Measurements from ENCODE around the gene PSME2. TPM values are rescaled to one million over a fixed set of nuclear protein-coding genes. Genes with fewer than 3 reads are reported as not detected.

PSME2 gene
- total and polyA plus RNA-seq, 2 of the 13 experiments (the other 11 are each of a cell fraction or from before 2014, with no cell fraction given), result 332 to 716 TPM

DNA sequence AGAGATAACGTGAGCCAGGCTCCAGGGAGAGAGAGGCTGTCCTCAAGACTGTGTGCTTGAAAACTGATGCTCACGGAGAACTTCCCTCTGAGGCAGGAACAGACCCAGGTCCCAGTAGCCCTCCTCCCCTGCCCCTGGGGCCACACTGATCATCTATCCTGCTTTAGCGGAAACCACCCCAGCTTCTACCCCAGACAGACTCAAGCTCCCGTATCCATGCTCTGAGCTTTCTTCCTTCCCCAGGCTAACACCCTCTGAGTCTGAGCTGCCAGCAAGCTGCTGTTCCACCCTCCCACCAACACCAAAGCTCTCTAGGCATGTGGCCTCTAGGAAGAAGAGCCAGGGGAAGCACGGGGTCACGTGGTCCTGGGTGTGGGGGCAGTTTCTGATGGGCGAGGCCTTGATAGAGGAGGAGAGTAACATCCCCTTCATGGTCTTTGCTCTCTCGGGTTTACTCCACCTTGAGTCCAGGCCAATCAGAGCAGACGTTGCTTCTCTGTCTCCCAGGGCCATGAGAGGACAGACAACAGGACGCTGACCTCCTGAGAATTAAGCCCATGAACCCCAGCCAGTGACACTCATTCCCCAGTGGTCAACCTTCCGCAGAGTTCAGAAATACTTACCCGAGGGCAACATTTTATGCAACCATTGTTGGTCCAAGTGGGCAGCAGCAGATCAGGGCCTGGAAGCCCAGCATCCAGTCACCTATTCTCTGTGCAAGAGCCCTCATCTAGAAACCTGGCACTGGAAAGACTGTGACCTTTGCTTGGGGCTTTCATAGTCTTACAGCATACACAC, 50.9 kb downstream of the PSME2 start (continued):
- TF ChIP-seq, protein P1, sequence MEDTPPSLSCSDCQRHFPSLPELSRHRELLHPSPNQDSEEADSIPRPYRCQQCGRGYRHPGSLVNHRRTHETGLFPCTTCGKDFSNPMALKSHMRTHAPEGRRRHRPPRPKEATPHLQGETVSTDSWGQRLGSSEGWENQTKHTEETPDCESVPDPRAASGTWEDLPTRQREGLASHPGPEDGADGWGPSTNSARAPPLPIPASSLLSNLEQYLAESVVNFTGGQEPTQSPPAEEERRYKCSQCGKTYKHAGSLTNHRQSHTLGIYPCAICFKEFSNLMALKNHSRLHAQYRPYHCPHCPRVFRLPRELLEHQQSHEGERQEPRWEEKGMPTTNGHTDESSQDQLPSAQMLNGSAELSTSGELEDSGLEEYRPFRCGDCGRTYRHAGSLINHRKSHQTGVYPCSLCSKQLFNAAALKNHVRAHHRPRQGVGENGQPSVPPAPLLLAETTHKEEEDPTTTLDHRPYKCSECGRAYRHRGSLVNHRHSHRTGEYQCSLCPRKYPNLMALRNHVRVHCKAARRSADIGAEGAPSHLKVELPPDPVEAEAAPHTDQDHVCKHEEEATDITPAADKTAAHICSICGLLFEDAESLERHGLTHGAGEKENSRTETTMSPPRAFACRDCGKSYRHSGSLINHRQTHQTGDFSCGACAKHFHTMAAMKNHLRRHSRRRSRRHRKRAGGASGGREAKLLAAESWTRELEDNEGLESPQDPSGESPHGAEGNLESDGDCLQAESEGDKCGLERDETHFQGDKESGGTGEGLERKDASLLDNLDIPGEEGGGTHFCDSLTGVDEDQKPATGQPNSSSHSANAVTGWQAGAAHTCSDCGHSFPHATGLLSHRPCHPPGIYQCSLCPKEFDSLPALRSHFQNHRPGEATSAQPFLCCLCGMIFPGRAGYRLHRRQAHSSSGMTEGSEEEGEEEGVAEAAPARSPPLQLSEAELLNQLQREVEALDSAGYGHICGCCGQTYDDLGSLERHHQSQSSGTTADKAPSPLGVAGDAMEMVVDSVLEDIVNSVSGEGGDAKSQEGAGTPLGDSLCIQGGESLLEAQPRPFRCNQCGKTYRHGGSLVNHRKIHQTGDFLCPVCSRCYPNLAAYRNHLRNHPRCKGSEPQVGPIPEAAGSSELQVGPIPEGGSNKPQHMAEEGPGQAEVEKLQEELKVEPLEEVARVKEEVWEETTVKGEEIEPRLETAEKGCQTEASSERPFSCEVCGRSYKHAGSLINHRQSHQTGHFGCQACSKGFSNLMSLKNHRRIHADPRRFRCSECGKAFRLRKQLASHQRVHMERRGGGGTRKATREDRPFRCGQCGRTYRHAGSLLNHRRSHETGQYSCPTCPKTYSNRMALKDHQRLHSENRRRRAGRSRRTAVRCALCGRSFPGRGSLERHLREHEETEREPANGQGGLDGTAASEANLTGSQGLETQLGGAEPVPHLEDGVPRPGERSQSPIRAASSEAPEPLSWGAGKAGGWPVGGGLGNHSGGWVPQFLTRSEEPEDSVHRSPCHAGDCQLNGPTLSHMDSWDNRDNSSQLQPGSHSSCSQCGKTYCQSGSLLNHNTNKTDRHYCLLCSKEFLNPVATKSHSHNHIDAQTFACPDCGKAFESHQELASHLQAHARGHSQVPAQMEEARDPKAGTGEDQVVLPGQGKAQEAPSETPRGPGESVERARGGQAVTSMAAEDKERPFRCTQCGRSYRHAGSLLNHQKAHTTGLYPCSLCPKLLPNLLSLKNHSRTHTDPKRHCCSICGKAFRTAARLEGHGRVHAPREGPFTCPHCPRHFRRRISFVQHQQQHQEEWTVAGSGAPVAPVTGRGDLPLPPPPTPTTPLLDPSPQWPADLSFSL (CRISPR knock-in tag; IDR thresholded peaks at IDR 0.05), result no peak
- peak; percentile 85 for TF ChIP-seq TBX2 (CRISPR knock-in tag; IDR thresholded peaks at IDR 0.05; ENCODE audit: borderline replicate concordance)
- TF ChIP-seq ZNF549 (CRISPR knock-in tag; IDR thresholded peaks at IDR 0.05), result 0 out of 2 replicates have a peak, but pooled peaks have one; percentile 12
- peak; percentile 95; the same call in 1 of the 2 replicates for TF ChIP-seq EHMT2 (IDR thresholded peaks at IDR 0.05; ENCODE audit: borderline replicate concordance, low read depth, low read length)
- TF ChIP-seq RELA (CRISPR knock-in tag; IDR thresholded peaks at IDR 0.05), result peak; percentile 96
- TF ChIP-seq, protein P2, sequence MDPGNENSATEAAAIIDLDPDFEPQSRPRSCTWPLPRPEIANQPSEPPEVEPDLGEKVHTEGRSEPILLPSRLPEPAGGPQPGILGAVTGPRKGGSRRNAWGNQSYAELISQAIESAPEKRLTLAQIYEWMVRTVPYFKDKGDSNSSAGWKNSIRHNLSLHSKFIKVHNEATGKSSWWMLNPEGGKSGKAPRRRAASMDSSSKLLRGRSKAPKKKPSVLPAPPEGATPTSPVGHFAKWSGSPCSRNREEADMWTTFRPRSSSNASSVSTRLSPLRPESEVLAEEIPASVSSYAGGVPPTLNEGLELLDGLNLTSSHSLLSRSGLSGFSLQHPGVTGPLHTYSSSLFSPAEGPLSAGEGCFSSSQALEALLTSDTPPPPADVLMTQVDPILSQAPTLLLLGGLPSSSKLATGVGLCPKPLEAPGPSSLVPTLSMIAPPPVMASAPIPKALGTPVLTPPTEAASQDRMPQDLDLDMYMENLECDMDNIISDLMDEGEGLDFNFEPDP (CRISPR knock-in tag; conservative IDR thresholded peaks at IDR 0.05), result no peak
- 0 out of 2 replicates have a peak, but pooled peaks have one; percentile 35 for TF ChIP-seq DPF2 (CRISPR knock-in tag; IDR thresholded peaks at IDR 0.05; ENCODE audit: borderline replicate concordance, low read depth)
- TF ChIP-seq, protein P3, sequence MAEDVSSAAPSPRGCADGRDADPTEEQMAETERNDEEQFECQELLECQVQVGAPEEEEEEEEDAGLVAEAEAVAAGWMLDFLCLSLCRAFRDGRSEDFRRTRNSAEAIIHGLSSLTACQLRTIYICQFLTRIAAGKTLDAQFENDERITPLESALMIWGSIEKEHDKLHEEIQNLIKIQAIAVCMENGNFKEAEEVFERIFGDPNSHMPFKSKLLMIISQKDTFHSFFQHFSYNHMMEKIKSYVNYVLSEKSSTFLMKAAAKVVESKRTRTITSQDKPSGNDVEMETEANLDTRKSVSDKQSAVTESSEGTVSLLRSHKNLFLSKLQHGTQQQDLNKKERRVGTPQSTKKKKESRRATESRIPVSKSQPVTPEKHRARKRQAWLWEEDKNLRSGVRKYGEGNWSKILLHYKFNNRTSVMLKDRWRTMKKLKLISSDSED (CRISPR knock-in tag; IDR thresholded peaks at IDR 0.05), result no peak
- no peak for TF ChIP-seq ZNF75D (CRISPR knock-in tag; IDR thresholded peaks at IDR 0.05; ENCODE audit: borderline replicate concordance)
- TF ChIP-seq, protein P4, sequence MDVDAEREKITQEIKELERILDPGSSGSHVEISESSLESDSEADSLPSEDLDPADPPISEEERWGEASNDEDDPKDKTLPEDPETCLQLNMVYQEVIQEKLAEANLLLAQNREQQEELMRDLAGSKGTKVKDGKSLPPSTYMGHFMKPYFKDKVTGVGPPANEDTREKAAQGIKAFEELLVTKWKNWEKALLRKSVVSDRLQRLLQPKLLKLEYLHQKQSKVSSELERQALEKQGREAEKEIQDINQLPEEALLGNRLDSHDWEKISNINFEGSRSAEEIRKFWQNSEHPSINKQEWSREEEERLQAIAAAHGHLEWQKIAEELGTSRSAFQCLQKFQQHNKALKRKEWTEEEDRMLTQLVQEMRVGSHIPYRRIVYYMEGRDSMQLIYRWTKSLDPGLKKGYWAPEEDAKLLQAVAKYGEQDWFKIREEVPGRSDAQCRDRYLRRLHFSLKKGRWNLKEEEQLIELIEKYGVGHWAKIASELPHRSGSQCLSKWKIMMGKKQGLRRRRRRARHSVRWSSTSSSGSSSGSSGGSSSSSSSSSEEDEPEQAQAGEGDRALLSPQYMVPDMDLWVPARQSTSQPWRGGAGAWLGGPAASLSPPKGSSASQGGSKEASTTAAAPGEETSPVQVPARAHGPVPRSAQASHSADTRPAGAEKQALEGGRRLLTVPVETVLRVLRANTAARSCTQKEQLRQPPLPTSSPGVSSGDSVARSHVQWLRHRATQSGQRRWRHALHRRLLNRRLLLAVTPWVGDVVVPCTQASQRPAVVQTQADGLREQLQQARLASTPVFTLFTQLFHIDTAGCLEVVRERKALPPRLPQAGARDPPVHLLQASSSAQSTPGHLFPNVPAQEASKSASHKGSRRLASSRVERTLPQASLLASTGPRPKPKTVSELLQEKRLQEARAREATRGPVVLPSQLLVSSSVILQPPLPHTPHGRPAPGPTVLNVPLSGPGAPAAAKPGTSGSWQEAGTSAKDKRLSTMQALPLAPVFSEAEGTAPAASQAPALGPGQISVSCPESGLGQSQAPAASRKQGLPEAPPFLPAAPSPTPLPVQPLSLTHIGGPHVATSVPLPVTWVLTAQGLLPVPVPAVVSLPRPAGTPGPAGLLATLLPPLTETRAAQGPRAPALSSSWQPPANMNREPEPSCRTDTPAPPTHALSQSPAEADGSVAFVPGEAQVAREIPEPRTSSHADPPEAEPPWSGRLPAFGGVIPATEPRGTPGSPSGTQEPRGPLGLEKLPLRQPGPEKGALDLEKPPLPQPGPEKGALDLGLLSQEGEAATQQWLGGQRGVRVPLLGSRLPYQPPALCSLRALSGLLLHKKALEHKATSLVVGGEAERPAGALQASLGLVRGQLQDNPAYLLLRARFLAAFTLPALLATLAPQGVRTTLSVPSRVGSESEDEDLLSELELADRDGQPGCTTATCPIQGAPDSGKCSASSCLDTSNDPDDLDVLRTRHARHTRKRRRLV (CRISPR knock-in tag; IDR thresholded peaks at IDR 0.05), result peak; percentile 96
- peak; percentile 84 for TF ChIP-seq FOXJ3 (CRISPR knock-in tag; IDR thresholded peaks at IDR 0.05; ENCODE audit: borderline replicate concordance)
- peak; percentile 68; the same call in 1 of the 2 replicates for TF ChIP-seq ZNF652 (CRISPR knock-in tag; IDR thresholded peaks at IDR 0.05; ENCODE audit: borderline replicate concordance, low read depth)
- peak; percentile 83 for TF ChIP-seq ZFY (CRISPR knock-in tag; IDR thresholded peaks at IDR 0.05)
- TF ChIP-seq ZNF709 (CRISPR knock-in tag; IDR thresholded peaks at IDR 0.05), result no peak
